K562 (cell line): Measurements from ENCODE around the gene DHX58. TPM values are rescaled to one million over a fixed set of nuclear protein-coding genes. Genes with fewer than 3 reads are reported as not detected.

Experiments used
- ARID3B ChIP-seq: fragments of 250-450 bp; sonication (Bioruptor Pico); IDR thresholded peaks from 2 replicates; pipeline ENCODE4 v1.4.0; 2020; ENCODE audit warnings: borderline replicate concordance
- BCOR ChIP-seq: fragments of 450-650 bp; IDR thresholded peaks from 2 replicates; pipeline ENCODE4 v1.6.1; 2016
- CTBP1 ChIP-seq: fragments of 450-650 bp; IDR thresholded peaks from 2 replicates; pipeline ENCODE4 v1.6.1; 2016; ENCODE audit warnings: borderline replicate concordance
- CTCFL ChIP-seq: IDR thresholded peaks from 2 replicates; pipeline ENCODE4 v1.6.1; 2011; ENCODE audit warnings: borderline replicate concordance, low read depth, mild to moderate bottlenecking, moderate library complexity, low read length; ENCODE audit not compliant: insufficient read depth, poor library complexity, severe bottlenecking
- DNMT1 ChIP-seq: fragments of 450-650 bp; IDR thresholded peaks from 2 replicates; pipeline ENCODE4 v1.6.1; 2016; ENCODE audit warnings: antibody characterized with exemption, mild to moderate bottlenecking
- GABPB1 ChIP-seq: sonication (generic); formaldehyde crosslinking; IDR thresholded peaks from 2 replicates; pipeline ENCODE4 v1.8.0; 2022; ENCODE audit warnings: mild to moderate bottlenecking, missing genetic modification reagents
- MBD2 ChIP-seq: sonication (generic); IDR thresholded peaks from 2 replicates; pipeline ENCODE4 v1.6.1; 2016; ENCODE audit warnings: low read depth, borderline replicate concordance
- RBFOX2 ChIP-seq: fragments of 200-400 bp; formaldehyde crosslinking; IDR thresholded peaks from 2 replicates; pipeline ENCODE4 v1.6.1; 2017; ENCODE audit warnings: low read depth, mild to moderate bottlenecking, low read length, moderate library complexity
- RUNX1 ChIP-seq: sonication (generic); IDR thresholded peaks from 2 replicates; pipeline ENCODE4 v1.6.1; 2016; ENCODE audit warnings: antibody characterized with exemption, low read depth
- SMARCA5 ChIP-seq: fragments of 450-650 bp; IDR thresholded peaks from 2 replicates; pipeline ENCODE4 v1.6.1; 2016
- TOE1 ChIP-seq, 2 experiments: fragments of 450-650 bp in 1 of 2; sonication (generic) in 1 of 2; formaldehyde crosslinking in 1 of 2; IDR thresholded peaks; 2 replicates each; pipeline versions ENCODE4 v1.7.1 to v1.8.0; 2016 to 2022; ENCODE audit warnings: borderline replicate concordance in 2 of 2, mild to moderate bottlenecking in 2 of 2, antibody characterized with exemption in 1 of 2, inconsistent platforms in 1 of 2, low read depth in 1 of 2, missing genetic modification reagents in 1 of 2, moderate library complexity in 1 of 2
- ZBTB26 ChIP-seq: fragments of 450-650 bp; formaldehyde crosslinking; IDR thresholded peaks from 2 replicates; pipeline ENCODE4 v1.4.0; 2022; ENCODE audit warnings: missing genetic modification characterization
- ZNF449 ChIP-seq: fragments of 250-450 bp; sonication (Bioruptor Pico); IDR thresholded peaks from 2 replicates; pipeline ENCODE4 v1.8.0; 2022; ENCODE audit warnings: moderate library complexity, mild to moderate bottlenecking, inconsistent platforms
- ZNF561 ChIP-seq: fragments of 450-650 bp; formaldehyde crosslinking; conservative IDR thresholded peaks from 2 replicates; pipeline ENCODE4 v1.4.0; 2020; ENCODE audit warnings: mild to moderate bottlenecking, moderate library complexity
- ZNF644 ChIP-seq: fragments of 200-800 bp; sonication (Bioruptor generic); IDR thresholded peaks from 2 replicates; pipeline ENCODE4 v1.6.1; 2016; ENCODE audit warnings: low read depth, missing genetic modification characterization, missing compliant biosample characterization
- polyA plus RNA-seq, 8 experiments: library from polyadenylated mRNA; depleted of rRNA in 4 of 8; stranded (reverse) in 5 of 8; unstranded in 3 of 8; fragments of >200 nt; fragmentation: Nextera tagmentation in 2 of 8; fragmentation: Illumina TruSeq in 1 of 8; extraction: Ambion mirVana in 2 of 8; extraction: Trizol in 1 of 8; gene quantifications; 2 replicates each; pipeline versions ENCODE4 v1.2.1 to v1.2.3, GENCODE V29; 2011 to 2014; ENCODE audit warnings: inconsistent platforms in 1 of 8, missing spikeins in 1 of 8
- total RNA-seq, 7 experiments: library from RNA; depleted of rRNA in 6 of 7; stranded (reverse); fragments of >200 nt in 6 of 7; fragmentation: Illumina TruSeq in 2 of 7; extraction: Trizol in 2 of 7; gene quantifications; 2 replicates each; pipeline versions ENCODE4 v1.2.1 to v1.2.3, GENCODE V29; 2011 to 2021; ENCODE audit warnings: low replicate concordance in 1 of 7
- TF ChIP-seq, protein P1 (sequence below): fragments of 250-450 bp; sonication (Bioruptor Pico); IDR thresholded peaks from 2 replicates; pipeline ENCODE4 v1.4.0; 2020; ENCODE audit warnings: mild to moderate bottlenecking, moderate library complexity, borderline replicate concordance

Gene DHX58
- total and polyA plus RNA-seq, 9 of the 15 experiments (the other 6 are each of a cell fraction or from before 2014, with no cell fraction given) = 0.15 to 3.0 (median 1.4) TPM

DNA sequence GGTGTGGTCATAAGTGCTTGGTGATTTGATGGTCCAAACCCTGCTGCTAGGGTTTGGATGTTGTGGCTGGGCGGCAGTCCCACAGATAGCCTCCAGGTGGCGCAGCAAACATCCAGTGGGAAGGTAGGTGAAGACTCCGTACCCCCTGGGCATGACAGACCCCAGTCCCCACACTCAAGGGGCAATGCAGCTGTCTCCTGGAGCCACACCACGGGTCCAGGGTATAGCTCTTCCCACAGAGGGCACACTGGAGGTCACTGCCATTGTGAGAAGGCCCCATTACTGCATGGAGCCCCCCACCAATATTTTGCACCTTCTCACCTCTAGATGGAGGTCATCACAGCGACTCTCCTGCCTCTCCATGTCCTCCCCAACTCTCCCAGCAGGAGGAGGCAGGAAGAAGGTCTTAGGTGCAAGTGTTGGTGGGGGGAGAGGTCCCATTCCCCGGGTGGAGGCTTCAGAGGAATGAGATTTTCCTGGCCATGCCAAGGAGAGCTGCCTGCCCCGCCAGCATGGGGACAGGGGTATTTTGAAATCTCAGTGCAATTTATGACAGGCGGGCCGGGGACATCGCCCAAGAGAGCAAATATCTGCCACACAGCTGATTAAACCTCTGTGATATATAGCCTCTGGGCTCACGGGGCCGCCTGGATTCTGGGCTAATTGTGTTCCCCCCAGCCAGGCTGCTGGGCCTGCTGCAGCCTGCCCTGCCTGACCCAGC lies 45.0 kb downstream of the DHX58 start (continued):
- TF ChIP-seq ZNF644 (tag) = no peak
- no peak for TF ChIP-seq SMARCA5
- no peak for TF ChIP-seq CTCFL
- TF ChIP-seq TOE1 (IDR thresholded peaks at IDR 0.05; ENCODE audit: borderline replicate concordance) = peak; percentile 29; the same call in 1 of the 2 replicates
- no peak for TF ChIP-seq TOE1 (CRISPR knock-in tag; IDR thresholded peaks at IDR 0.05; ENCODE audit: borderline replicate concordance, low read depth)
- no peak for TF ChIP-seq GABPB1
- TF ChIP-seq RBFOX2 = no peak
- no peak for TF ChIP-seq MBD2
- TF ChIP-seq RUNX1 = no peak
- peak; percentile 64 for TF ChIP-seq CTBP1
- no peak for TF ChIP-seq BCOR
- no peak for TF ChIP-seq DNMT1
- TF ChIP-seq, protein P1, sequence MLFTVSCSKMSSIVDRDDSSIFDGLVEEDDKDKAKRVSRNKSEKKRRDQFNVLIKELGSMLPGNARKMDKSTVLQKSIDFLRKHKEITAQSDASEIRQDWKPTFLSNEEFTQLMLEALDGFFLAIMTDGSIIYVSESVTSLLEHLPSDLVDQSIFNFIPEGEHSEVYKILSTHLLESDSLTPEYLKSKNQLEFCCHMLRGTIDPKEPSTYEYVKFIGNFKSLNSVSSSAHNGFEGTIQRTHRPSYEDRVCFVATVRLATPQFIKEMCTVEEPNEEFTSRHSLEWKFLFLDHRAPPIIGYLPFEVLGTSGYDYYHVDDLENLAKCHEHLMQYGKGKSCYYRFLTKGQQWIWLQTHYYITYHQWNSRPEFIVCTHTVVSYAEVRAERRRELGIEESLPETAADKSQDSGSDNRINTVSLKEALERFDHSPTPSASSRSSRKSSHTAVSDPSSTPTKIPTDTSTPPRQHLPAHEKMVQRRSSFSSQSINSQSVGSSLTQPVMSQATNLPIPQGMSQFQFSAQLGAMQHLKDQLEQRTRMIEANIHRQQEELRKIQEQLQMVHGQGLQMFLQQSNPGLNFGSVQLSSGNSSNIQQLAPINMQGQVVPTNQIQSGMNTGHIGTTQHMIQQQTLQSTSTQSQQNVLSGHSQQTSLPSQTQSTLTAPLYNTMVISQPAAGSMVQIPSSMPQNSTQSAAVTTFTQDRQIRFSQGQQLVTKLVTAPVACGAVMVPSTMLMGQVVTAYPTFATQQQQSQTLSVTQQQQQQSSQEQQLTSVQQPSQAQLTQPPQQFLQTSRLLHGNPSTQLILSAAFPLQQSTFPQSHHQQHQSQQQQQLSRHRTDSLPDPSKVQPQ = no peak
- no peak for TF ChIP-seq ZNF561 (CRISPR knock-in tag)
- no peak for TF ChIP-seq ZNF449 (CRISPR knock-in tag)
- TF ChIP-seq ARID3B (CRISPR knock-in tag) = no peak
- no peak for TF ChIP-seq ZBTB26
